ENCODE measurements around the gene PLA2G4E. TPM values are rescaled to one million over a fixed set of nuclear protein-coding genes. Genes with fewer than 3 reads are reported as not detected.

PLA2G4E gene
- total RNA-seq, 1 donor from 2014 or later: not detected

GRCh38 chr15:42021593-42021992 is 751 bp upstream of the PLA2G4E start:
- intact Hi-C loops (cut with micrococcal nuclease): no loop called here

- intact Hi-C loops (cut with micrococcal nuclease): no loop called here
Measured at GRCh38 chr15:42018306-42019224, 2.3 kb downstream of the PLA2G4E start.

GRCh38 chr15:42016971-42017370 is 3.9 kb downstream of the PLA2G4E start:
- intact Hi-C loops (cut with micrococcal nuclease): no loop called here

- intact Hi-C loops (cut with micrococcal nuclease): no loop called here
Measured at GRCh38 chr15:42014406-42014805, 6.4 kb downstream of the PLA2G4E start.

GRCh38 chr15:42012928-42013482 is 7.8 kb downstream of the PLA2G4E start:
- intact Hi-C loops (cut with micrococcal nuclease): no loop called here

GRCh38 chr15:42012241-42012640 is 8.6 kb downstream of the PLA2G4E start:
- intact Hi-C loops (cut with micrococcal nuclease): no loop called here

- intact Hi-C loops (cut with micrococcal nuclease): no loop called here
Measured at GRCh38 chr15:42011074-42011473, 9.8 kb downstream of the PLA2G4E start.

GRCh38 chr15:42010434-42010833 is 10.4 kb downstream of the PLA2G4E start:
- intact Hi-C loops (cut with micrococcal nuclease): no loop called here

- intact Hi-C loops (cut with micrococcal nuclease): no loop called here
Measured at GRCh38 chr15:42009474-42009873, 11.4 kb downstream of the PLA2G4E start.

- intact Hi-C loops (cut with micrococcal nuclease): no loop called here
Measured at GRCh38 chr15:42009022-42009421, 11.8 kb downstream of the PLA2G4E start.

GRCh38 chr15:42007386-42007785 is 13.5 kb downstream of the PLA2G4E start:
- intact Hi-C loops (cut with micrococcal nuclease): no loop called here

- intact Hi-C loops (cut with micrococcal nuclease): no loop called here
Measured at GRCh38 chr15:42002333-42002732, 18.5 kb downstream of the PLA2G4E start.

GRCh38 chr15:42001236-42001635 is 19.6 kb downstream of the PLA2G4E start:
- intact Hi-C loops (cut with micrococcal nuclease): no loop called here

GRCh38 chr15:41999290-42000285 is 21.3 kb downstream of the PLA2G4E start:
- intact Hi-C loops (cut with micrococcal nuclease): no loop called here

- intact Hi-C loops (cut with micrococcal nuclease): no loop called here
Measured at GRCh38 chr15:41997845-41998244, 23.0 kb downstream of the PLA2G4E start.

- intact Hi-C loops (cut with micrococcal nuclease): no loop called here
Measured at GRCh38 chr15:41996921-41997592, 23.8 kb downstream of the PLA2G4E start.

- intact Hi-C loops (cut with micrococcal nuclease): no loop called here
Measured at GRCh38 chr15:41996376-41996775, 24.5 kb downstream of the PLA2G4E start.

GRCh38 chr15:41995476-41995855 is 25.4 kb downstream of the PLA2G4E start:
- intact Hi-C loops (cut with micrococcal nuclease): no loop called here

- intact Hi-C loops (cut with micrococcal nuclease): no loop called here
Measured at GRCh38 chr15:41994772-41995475, 25.9 kb downstream of the PLA2G4E start.

GRCh38 chr15:41994171-41994650 is 26.6 kb downstream of the PLA2G4E start:
- intact Hi-C loops (cut with micrococcal nuclease): no loop called here

Measured in T-helper 1 cell treated with Interleukin-12 subunit alpha and Interleukin-12 subunit beta and Interleukin-4 antibody, amounts not matched to agents 30 ng/mL and 1 ng/mL, for 36 hours (primary cell).